ENCODE results near the gene SNX5. TPM values are rescaled to one million over a fixed set of nuclear protein-coding genes. Genes with fewer than 3 reads are reported as not detected.

SNX5 gene
- total and polyA plus RNA-seq, 2 donors (not counting 1 experiment from before 2014, with no cell fraction given): 97.8 to 128 TPM

- CTCF ChIA-PET: interaction anchor here (1.0 to 10.3 kb wide), 6 partner anchors 27 to 366 kb away, joined by 3 to 159 read pairs (median 5); partner anchors contain the start of gene RRBP1
These were observed 66.0 kb downstream of the SNX5 start for GRCh38 chr20:17902531-17903083.

More at GRCh38 chr20:17902531-17903083, 66.0 kb downstream of the SNX5 start:
- Histone ChIP-seq H3K36me3 (replicated peaks in 1 of 2; ENCODE audit: control extremely low read depth in 1 of 2, control insufficient read depth in 1 of 2, extremely low read depth in 1 of 2, insufficient read depth in 2 of 2, low read length in 1 of 2) (no peaks in the 10 kb centered on the region), H3K27me3 (replicated peaks in 1 of 4; ENCODE audit: control extremely low read depth in 1 of 4, control insufficient read depth in 3 of 4, insufficient read depth in 4 of 4, low read length in 3 of 4) (peaks cover 0 to 3% (median 0%) of the 10 kb centered on the region in 4 experiments), H3K9me3 (ENCODE audit: control extremely low read depth in 1 of 3, control insufficient read depth in 2 of 3, insufficient read depth in 1 of 3, low read length in 2 of 3) (peaks cover 0 to 10% (median 3%) of the 10 kb centered on the region in 3 donors), H3K4me2 (replicated peaks; ENCODE audit: low read depth, low read length, poor library complexity, severe bottlenecking) (no peak overlapping the region), H2AFZ (ENCODE audit: insufficient read depth, low read depth, low read length, poor library complexity, severe bottlenecking) (no peak overlapping the region), H3K9ac (ENCODE audit: low read length) (no peak overlapping the region), H3K27ac (ENCODE audit: low read length in 2 of 2) (no peak overlapping the region), H3K4me3 (ENCODE audit: control extremely low read depth in 1 of 5, extremely low read depth in 1 of 5, insufficient read depth in 1 of 5, low read depth in 2 of 5, low read length in 4 of 5) (no peak overlapping the region), H3K79me2 (ENCODE audit: control insufficient read depth, insufficient read depth, low read length) (no peaks in the 10 kb centered on the region), H4K20me1 (ENCODE audit: control insufficient read depth, insufficient read depth, low read length, poor library complexity, severe bottlenecking) (no peaks in the 10 kb centered on the region), H3K4me1 (ENCODE audit: control insufficient read depth in 2 of 2, insufficient read depth in 2 of 2, low read length in 2 of 2) (peaks cover 34 to 38% of the 10 kb centered on the region in 2 donors)
- H3K27me3 Mint-ChIP-seq: peaks cover 15% of the 10 kb centered on the region
- H3K27ac Mint-ChIP-seq: no peak overlapping the region
- H3K4me3 Mint-ChIP-seq: peak overlapping the region; percentile 59
- intact Hi-C loops (cut with micrococcal nuclease): no loop called here
- peaks cover 37% of the 10 kb centered on the region for H3K4me1 Mint-ChIP-seq
- no peak for ATAC-seq (ENCODE audit: low read depth)
- no peaks in the 10 kb centered on the region for H3K9me3 Mint-ChIP-seq (ENCODE audit: insufficient read depth)
- WGBS (ENCODE audit: insufficient coverage): 70% methylated on average over 4 of the region's 4 CpGs
- DNase-seq: no peak
- no peak for TF ChIP-seq CTCF (IDR thresholded peaks at IDR 0.05)
- TF ChIP-seq EZH2 (IDR thresholded peaks at IDR 0.05; ENCODE audit: borderline replicate concordance, insufficient read depth, low read depth, low read length, poor library complexity, severe bottlenecking): no peak
- POLR2A ChIA-PET: no interaction called here
